HFFc6 (cell line): ENCODE results near the gene NOD1. TPM values are rescaled to one million over a fixed set of nuclear protein-coding genes. Genes with fewer than 3 reads are reported as not detected.

ENCODE experiments used
- DNase-seq: peaks from one replicate; pipeline ENCODE4 v3.0.0-alpha.2; 2018
- H3K27ac Mint-ChIP-seq: 2 replicates; pipeline ENCODE4 v1.8.0; 2020; ENCODE audit warnings: mild to moderate bottlenecking, mixed read lengths
- H3K27me3 Mint-ChIP-seq: 2 replicates; pipeline ENCODE4 v1.8.0; 2021; ENCODE audit warnings: mild to moderate bottlenecking, moderate library complexity, mixed read lengths; ENCODE audit not compliant: insufficient read depth
- H3K36me3 Mint-ChIP-seq: 2 replicates; pipeline ENCODE4 v1.8.0; 2021; ENCODE audit warnings: low read depth, mixed read lengths
- H3K4me1 Mint-ChIP-seq: 2 replicates; pipeline ENCODE4 v1.8.0; 2020; ENCODE audit warnings: low read depth, mixed read lengths
- H3K4me3 Mint-ChIP-seq: 2 replicates; pipeline ENCODE4 v1.8.0; 2020; ENCODE audit warnings: mild to moderate bottlenecking, moderate library complexity, mixed read lengths
- H3K9me3 Mint-ChIP-seq: 2 replicates; pipeline ENCODE4 v1.8.0; 2020; ENCODE audit warnings: mild to moderate bottlenecking, mixed read lengths
- total RNA-seq, 6 experiments: library from RNA; stranded (reverse); fragmentation: NEBNext Ultra II Directional; extraction: Animal tissue kit (Norgen Biotek cat#: 25700); gene quantifications; 2 replicates in 1 of 6; 3 replicates in 5 of 6; pipeline ENCODE4 v1.2.3, GENCODE V29; 2021
- TF ChIP-seq, protein P1 (sequence below): fragments of 200-600 bp; sonication (generic); IDR thresholded peaks from 2 replicates; pipeline ENCODE4 v1.5.0; 2021; ENCODE audit warnings: antibody characterized with exemption, mild to moderate bottlenecking

NOD1 gene
- total RNA-seq, 6 experiments from 2014 or later: 2.8 to 3.9 (median 3.0) TPM

- Mint-ChIP-seq H3K27me3 (no peaks in the 10 kb centered on the region), H3K4me1 (peaks cover 5% of the 10 kb centered on the region), H3K27ac (no peak overlapping the region), H3K4me3 (no peak overlapping the region), H3K36me3 (no peaks in the 10 kb centered on the region), H3K9me3 (no peaks in the 10 kb centered on the region)
- DNase-seq: no peak
- TF ChIP-seq, protein P1, sequence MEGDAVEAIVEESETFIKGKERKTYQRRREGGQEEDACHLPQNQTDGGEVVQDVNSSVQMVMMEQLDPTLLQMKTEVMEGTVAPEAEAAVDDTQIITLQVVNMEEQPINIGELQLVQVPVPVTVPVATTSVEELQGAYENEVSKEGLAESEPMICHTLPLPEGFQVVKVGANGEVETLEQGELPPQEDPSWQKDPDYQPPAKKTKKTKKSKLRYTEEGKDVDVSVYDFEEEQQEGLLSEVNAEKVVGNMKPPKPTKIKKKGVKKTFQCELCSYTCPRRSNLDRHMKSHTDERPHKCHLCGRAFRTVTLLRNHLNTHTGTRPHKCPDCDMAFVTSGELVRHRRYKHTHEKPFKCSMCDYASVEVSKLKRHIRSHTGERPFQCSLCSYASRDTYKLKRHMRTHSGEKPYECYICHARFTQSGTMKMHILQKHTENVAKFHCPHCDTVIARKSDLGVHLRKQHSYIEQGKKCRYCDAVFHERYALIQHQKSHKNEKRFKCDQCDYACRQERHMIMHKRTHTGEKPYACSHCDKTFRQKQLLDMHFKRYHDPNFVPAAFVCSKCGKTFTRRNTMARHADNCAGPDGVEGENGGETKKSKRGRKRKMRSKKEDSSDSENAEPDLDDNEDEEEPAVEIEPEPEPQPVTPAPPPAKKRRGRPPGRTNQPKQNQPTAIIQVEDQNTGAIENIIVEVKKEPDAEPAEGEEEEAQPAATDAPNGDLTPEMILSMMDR: no peak
Measured at GRCh38 chr7:30453016-30453415, 25.6 kb downstream of the NOD1 start.

GRCh38 chr7:30452280-30452930 lies 26.2 kb downstream of the NOD1 start:
- H3K4me3 Mint-ChIP-seq: no peak overlapping the region
- H3K4me1 Mint-ChIP-seq: no peaks in the 10 kb centered on the region
- DNase-seq: no peak
- no peaks in the 10 kb centered on the region for H3K27me3 Mint-ChIP-seq
- TF ChIP-seq, protein P1: no peak
- H3K27ac Mint-ChIP-seq: no peak overlapping the region
- H3K9me3 Mint-ChIP-seq: no peaks in the 10 kb centered on the region
- no peaks in the 10 kb centered on the region for H3K36me3 Mint-ChIP-seq

DNA sequence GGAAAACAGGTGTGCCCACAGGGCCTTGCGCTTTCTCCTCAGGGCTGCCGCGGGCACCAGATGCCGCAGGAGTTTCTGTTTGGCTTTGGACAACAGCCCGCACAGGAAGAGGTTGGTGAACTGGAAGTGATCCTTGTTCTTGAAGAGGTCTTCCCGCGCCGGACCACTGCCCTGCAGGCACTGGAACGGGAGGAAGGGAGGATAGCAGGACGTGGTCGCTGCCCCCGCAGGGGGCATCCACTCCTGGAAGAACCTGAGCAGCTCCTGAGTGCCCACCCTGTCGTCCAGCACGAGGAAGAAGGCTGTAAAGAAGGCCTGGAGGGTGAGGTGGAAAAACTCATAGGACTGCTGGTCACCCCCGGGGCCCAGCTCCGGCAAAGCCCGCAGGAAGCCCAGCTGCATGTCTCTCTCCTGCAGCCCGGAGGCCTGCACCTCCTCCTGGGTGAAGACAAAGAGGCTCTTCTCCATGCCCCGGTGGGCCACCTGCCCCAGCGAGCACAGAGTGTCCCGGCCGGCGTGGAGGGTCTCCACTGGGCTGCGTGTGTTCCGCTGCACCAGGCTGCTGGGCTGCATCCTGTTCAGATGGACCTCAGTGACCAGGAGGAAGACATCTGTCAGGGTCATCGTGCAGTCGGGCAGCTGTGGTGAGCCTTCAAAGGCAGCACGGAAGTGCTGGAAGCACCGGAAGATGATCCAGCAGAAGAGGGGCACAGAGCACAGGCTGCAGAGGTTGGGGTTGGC lies 26.9 kb downstream of the NOD1 start:
- TF ChIP-seq, protein P1: no peak
- Mint-ChIP-seq H3K9me3 (no peaks in the 10 kb centered on the region), H3K27me3 (no peaks in the 10 kb centered on the region), H3K27ac (no peak overlapping the region), H3K4me1 (no peaks in the 10 kb centered on the region), H3K36me3 (no peaks in the 10 kb centered on the region), H3K4me3 (no peak overlapping the region)
- DNase-seq: no peak

GRCh38 chr7:30450983-30451497 lies 27.5 kb downstream of the NOD1 start:
- TF ChIP-seq, protein P1: no peak
- H3K9me3 Mint-ChIP-seq: no peaks in the 10 kb centered on the region
- no peaks in the 10 kb centered on the region for H3K27me3 Mint-ChIP-seq
- no peak overlapping the region for H3K27ac Mint-ChIP-seq
- DNase-seq: no peak
- no peaks in the 10 kb centered on the region for H3K4me1 Mint-ChIP-seq
- H3K4me3 Mint-ChIP-seq: no peak overlapping the region
- no peaks in the 10 kb centered on the region for H3K36me3 Mint-ChIP-seq

DNA sequence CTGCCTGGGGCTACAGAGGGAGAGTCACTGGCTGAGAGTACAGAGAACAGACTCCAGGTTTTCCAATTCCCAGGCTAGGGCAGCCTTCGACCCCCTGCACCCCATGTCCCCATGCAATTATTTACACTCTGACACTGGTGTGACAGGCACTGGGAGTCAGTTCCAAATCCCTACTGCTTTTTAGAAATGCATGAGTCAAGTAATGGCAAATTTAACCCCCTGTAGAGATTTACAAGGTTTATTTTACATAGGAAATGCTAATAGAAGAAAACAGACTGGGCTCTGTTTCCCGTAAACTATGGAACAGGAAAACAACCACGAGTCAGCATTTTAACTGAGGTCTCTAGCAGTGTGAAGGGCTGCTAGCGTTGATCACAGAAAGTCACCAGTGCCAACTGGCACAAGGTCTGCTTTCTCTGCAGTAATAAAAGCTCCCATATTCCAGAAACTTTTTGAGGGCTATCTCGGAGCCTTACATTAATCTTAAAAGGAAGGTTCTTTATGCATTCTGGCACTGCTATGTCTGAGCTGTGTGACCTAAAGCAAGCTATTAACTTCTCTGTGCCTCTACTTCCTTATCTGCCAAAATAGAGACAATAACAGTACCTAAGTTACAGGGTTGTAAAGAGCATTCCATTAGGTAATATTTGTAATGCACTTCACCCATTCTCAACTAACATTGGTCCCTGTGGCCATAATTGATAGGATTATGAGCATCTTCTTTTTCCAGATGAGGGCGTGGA lies 28.2 kb downstream of the NOD1 start:
- TF ChIP-seq, protein P1: no peak
- no peak for DNase-seq
- Mint-ChIP-seq H3K4me3 (no peak overlapping the region), H3K4me1 (no peaks in the 10 kb centered on the region), H3K27me3 (no peaks in the 10 kb centered on the region), H3K9me3 (no peaks in the 10 kb centered on the region), H3K36me3 (no peaks in the 10 kb centered on the region), H3K27ac (no peak overlapping the region)
